Fibroblast of skin of left quadriceps (primary cell): ENCODE data around the gene CCZ1B.
"Not testable (repeated sequence)": the region's sequence is repeated elsewhere in the genome, so short reads cannot be mapped to it uniquely, and the experiment has no call there.

Experiments used
- DNase-seq, 2 experiments: peaks; one replicate each; pipeline ENCODE4 v3.0.0-alpha.2; 2013; ENCODE audit warnings: low read depth in 2 of 2

Gene CCZ1B

GRCh38 chr7:6831018-6831725 is 5.1 kb upstream of the CCZ1B start:
- no peak for DNase-seq

- DNase-seq: not testable (repeated sequence)
Measured at GRCh38 chr7:6830026-6830425, 4.0 kb upstream of the CCZ1B start.

- not testable (repeated sequence) for DNase-seq
Measured at GRCh38 chr7:6829616-6830015, 3.5 kb upstream of the CCZ1B start.

- not testable (repeated sequence) for DNase-seq
Measured at GRCh38 chr7:6827180-6827579, 1.1 kb upstream of the CCZ1B start.

- DNase-seq: not testable (repeated sequence)
Measured at GRCh38 chr7:6825236-6826125, 594 bp downstream of the CCZ1B start.

GRCh38 chr7:6821622-6822021 is 4.5 kb downstream of the CCZ1B start:
- DNase-seq: not testable (repeated sequence)

- not testable (repeated sequence) for DNase-seq
Measured at GRCh38 chr7:6815470-6815869, 10.6 kb downstream of the CCZ1B start.

GRCh38 chr7:6813011-6813410 is 13.1 kb downstream of the CCZ1B start:
- not testable (repeated sequence) for DNase-seq

GRCh38 chr7:6807959-6808358 is 18.1 kb downstream of the CCZ1B start:
- not testable (repeated sequence) for DNase-seq

- DNase-seq: not testable (repeated sequence)
Measured at GRCh38 chr7:6807393-6807918, 18.6 kb downstream of the CCZ1B start.

GRCh38 chr7:6800331-6800730 is 25.7 kb downstream of the CCZ1B start:
- DNase-seq: not testable (repeated sequence)

- DNase-seq: not testable (repeated sequence)
Measured at GRCh38 chr7:6799887-6800286, 26.2 kb downstream of the CCZ1B start.

GRCh38 chr7:6798047-6798446 is 28.0 kb downstream of the CCZ1B start:
- DNase-seq: not testable (repeated sequence)

- DNase-seq: not testable (repeated sequence)
Measured at GRCh38 chr7:6797218-6797617, 28.9 kb downstream of the CCZ1B start.

GRCh38 chr7:6794276-6794675 is 31.8 kb downstream of the CCZ1B start:
- DNase-seq: not testable (repeated sequence)

GRCh38 chr7:6792113-6792872 is 33.8 kb downstream of the CCZ1B start:
- DNase-seq: not testable (repeated sequence)

GRCh38 chr7:6789353-6789752 is 36.7 kb downstream of the CCZ1B start:
- DNase-seq: not testable (repeated sequence)

- DNase-seq: not testable (repeated sequence)
Measured at GRCh38 chr7:6781581-6781980, 44.5 kb downstream of the CCZ1B start.

GRCh38 chr7:6761186-6761585 is 64.9 kb downstream of the CCZ1B start:
- DNase-seq: not testable (repeated sequence)

- not testable (repeated sequence) for DNase-seq
Measured at GRCh38 chr7:6753964-6754363, 72.1 kb downstream of the CCZ1B start, which contains the start of gene RSPH10B2. RSPH10B2 (plus strand) TSS chr7:6754103; CDS start chr7:6757678, 3,575 bp downstream.

GRCh38 chr7:6750173-6750572 is 75.9 kb downstream of the CCZ1B start:
- not testable (repeated sequence) for DNase-seq
